Epithelial cell of prostate (primary cell): ENCODE measurements around the gene ASPG.

ENCODE experiments used
- DNase-seq: peaks from one replicate; pipeline ENCODE4 v3.0.0-alpha.2; 2011; ENCODE audit warnings: low read depth, low spot score
- H3K27ac ChIP-seq: fragments of 450-650 bp; 2 replicates; pipeline ENCODE4 v1.5.1; 2017; ENCODE audit warnings: mild to moderate bottlenecking

ASPG gene

GRCh38 chr14:104154246-104154645 is 68.7 kb downstream of the ASPG start:
- DNase-seq: no peak
- no peak overlapping the region for H3K27ac ChIP-seq

DNA sequence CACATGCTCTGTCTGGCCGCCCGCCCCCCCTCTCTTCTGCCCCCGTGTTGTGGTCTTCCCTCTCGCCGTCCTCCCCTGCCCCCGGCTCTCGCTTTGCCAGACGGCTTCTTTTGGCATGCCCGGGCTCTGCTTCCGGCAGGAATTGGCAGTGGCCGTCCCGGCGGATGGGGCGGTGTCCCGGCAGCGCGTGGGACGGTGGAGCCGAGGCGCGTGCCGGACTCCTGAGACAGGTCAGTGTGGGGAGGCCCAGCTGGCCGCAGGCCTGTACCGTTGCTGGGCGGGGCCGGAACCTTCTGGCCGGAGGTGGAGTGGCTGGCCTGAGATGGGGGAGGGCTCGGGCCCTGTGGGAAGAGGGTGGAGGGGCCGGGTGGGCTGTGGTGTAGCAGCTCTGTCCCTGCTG is 70.0 kb downstream of the ASPG start:
- DNase-seq: no peak
- H3K27ac ChIP-seq: no peak overlapping the region

DNA sequence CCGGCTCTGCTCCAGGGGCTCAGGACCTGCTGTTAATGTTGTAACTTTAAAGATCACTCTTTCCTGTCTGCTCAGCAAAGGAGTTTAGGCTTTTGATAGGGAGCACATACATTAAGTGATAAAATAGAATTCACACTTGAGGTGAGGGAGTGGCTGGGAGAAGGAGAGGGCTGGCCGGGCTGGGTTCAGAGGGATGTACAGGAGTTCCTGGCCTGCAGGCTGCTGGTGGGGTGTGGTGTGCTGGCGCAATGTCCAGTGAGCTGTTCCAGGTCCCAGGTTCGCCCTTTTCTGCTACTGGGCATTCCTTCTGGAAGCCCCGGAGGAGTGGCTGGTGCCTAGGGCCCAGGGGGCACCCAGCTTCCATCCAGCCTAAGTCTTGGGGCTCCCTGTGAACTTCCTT is 70.6 kb downstream of the ASPG start:
- no peak overlapping the region for H3K27ac ChIP-seq
- no peak for DNase-seq

DNA sequence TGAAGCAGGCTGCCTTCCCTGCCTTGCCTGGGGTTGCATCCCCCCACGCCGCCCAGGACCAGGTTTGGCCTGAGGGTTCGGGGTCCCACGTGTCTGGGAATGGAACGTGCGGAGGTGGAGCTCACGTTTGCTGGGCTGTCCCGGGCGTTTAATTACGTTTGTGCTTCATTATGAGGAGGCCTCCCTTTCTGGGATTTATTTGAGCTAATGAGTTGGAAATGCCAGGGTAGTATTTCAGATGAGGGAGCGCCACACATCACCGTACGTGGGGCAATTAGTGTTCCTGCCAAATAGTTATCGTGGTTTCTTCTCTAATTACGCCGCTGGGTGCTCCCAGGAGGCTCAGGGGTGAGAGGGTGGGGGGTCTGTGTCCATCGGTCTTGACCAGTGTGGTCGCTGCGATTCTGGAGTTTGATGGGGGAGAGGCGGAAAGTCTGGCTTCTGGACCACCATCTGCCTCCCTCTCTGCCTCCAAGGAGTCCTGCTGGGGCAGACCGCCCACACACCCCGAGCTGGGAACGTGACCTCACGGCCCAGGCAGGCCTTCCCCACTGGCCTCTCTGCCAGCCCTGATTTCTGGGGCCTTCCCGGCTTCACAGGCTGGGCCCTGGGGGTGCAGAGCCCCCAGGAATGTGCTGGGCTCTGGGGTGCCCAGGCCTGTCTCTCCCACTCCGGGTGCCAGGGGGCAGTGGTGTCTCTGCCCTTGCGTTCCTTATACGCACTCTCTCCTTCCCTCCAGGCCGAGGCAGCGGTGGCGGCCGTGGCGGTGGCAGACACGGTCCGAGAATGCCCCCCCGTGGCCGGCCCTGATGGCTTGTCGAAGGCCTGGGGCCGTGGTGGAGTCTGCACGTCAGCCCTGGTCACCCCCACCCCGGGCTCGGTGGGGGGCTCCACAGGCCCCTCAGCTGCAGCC is 71.8 kb downstream of the ASPG start:
- no peak overlapping the region for H3K27ac ChIP-seq

GRCh38 chr14:104158827-104159798 is 73.6 kb downstream of the ASPG start:
- DNase-seq: no peak
- H3K27ac ChIP-seq: no peak overlapping the region

More for the DNA sequence above, 71.8 kb downstream of the ASPG start:
- no peak for DNase-seq

GRCh38 chr14:104159990-104160389 is 74.5 kb downstream of the ASPG start:
- DNase-seq: no peak
- H3K27ac ChIP-seq: no peak overlapping the region

DNA sequence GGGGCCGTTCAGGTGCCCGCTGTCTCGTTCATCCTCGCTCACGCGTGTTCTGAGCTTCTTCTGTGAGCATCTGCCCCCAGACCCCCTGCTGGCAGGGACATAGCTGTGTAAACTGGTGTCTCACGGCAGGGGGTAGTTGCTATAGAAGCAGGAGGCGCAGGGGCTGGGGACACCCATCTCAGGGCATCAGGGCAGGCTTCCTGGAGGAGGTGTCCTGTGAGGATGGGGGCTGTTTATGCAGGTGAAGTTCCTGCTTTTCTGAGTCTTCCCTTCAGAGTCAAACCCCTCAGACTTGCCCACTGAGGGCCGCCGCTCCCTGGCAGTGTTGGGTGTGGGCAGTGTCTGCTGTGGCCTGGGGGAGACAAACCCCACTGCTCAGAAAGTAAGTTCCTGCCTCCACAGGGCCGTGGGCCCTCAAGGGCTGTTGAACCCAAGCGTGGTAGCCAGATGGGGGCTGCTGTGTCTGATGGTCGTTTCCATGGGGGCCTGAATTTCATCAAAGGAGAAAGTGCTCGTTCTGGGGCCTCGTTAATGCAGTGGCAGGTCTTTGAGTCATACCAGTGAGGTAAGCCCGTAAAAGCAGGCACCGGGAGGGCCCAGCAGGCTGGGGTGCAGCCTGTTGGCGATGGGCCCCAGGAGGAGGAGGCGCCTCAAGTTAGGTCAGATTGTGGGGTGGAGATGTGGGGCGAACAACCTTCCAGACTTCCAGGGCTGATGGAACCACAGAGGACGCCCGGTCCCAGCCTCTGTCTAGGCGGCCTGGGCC is 76.3 kb downstream of the ASPG start:
- no peak overlapping the region for H3K27ac ChIP-seq
- DNase-seq: no peak

DNA sequence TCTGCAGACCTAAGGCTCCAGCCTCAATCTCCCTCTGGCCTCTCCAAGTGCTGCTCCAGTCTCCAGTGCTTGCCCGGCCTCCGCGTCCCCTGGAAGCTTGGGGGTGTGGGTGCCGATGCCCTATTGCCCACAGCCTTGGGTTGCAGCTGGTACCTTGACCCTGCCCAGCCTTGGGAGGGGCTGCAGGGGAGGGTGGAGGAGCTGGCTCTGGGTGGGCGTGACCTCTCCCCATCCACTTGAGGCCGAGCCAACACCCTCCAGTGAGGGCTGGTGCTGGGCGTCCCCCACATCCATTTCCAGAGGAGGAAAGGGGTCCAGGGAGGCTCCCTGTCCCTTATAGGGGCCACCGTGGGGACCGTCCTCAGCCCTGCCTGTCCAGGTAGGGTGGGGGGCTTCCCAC is 77.0 kb downstream of the ASPG start:
- H3K27ac ChIP-seq: no peak overlapping the region
- no peak for DNase-seq

DNA sequence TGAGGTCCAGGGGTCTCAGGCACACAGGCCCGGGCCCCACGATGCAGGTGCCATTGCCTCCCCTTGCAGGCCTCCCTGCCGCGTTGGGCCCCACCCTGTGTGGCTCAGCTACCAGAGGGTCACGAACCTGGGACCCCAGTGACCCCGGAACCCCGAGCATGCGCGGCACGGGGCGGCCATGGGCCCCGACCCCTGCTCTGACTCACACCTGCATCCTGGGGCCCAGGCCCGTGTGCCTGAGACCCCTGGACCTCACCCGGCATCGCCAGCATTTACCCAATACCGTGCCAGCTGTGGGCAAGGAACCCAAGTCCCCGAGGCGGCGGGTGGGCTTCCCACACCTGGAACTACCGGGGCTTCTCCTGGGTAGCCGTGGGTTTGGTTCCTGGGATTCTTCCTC is 78.0 kb downstream of the ASPG start:
- DNase-seq: no peak
- H3K27ac ChIP-seq: no peak overlapping the region

- no peak for DNase-seq
- no peak overlapping the region for H3K27ac ChIP-seq
Measured at GRCh38 chr14:104164041-104164440, 78.5 kb downstream of the ASPG start.

DNA sequence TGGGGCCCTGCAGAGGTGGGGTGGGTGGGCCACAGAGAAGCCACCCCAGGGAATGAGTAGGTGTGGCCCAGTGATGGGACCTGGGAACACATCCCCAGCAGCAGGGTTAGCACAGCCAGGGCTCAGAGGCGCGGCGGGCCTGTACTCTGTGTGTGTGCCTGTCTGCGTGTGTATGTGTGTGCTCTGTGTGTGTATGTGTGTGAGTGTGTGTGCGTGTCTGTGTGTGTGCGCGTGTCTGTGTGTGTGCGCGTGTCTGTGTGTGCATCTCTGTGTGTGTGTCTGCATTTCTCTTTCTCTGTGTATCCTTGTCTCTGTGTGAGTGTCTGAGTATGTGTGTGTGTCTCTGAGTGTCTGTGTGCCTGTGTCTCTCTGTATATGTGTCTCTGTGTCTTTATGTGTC is 79.0 kb downstream of the ASPG start:
- no peak for DNase-seq
- no peak overlapping the region for H3K27ac ChIP-seq
